Heart left ventricle (tissue), 13 donors: ENCODE results near the gene MPZL1.

Experiments
- POLR2A ChIP-seq, 2 donors: fragments of 450-650 bp; IDR thresholded peaks; one replicate each; pipeline ENCODE4 v1.6.1; 2017; ENCODE audit warnings: antibody characterized with exemption in 2 of 2, mild to moderate bottlenecking in 2 of 2, moderate library complexity in 2 of 2
- TF ChIP-seq, protein P1 (sequence below), 12 donors: fragments of 200-600 bp; sonication (generic) in 4 of 12; IDR thresholded peaks; one replicate each; pipeline versions ENCODE4 v1.5.0 to v1.8.0; 2018 to 2022; ENCODE audit warnings: antibody characterized with exemption in 12 of 12, mild to moderate bottlenecking in 5 of 12
- donor health status: ischemic (EF 13 %, LVEDD 7.1; RV severe dilation, severe dysfunction).
- donor health status: DM: no; HTN: yes; CAD: no.
- donor health status: DM: no; HTN: no; CAD: no.
- donor health status: ischemic (EF 25% LVEDD 6.9; RV normal size, moderate dysfunction).
- donor health status: ischemic (EF 25% LVEDD 5.7; RV mildly dilated, moderate dysfunction).
- donor health status: ischemic (EF 35%, LVEDD 5.7; RV mildly dilated, moderate dysfunction).
- donor health status: nonischemic (EF 11% LVEDD 7.7; RV severe dilation, severe dysfunction).
- donor health status: DM: yes; HTN: yes; CAD: no.
- donor health status: PGD.
- donor health status: ischemic (EF 29% LVEDD 5.4; RV normal size, mild dysfunction).
- donor health status: nonischemic (EF 23%, LVEDD 6.1; RV moderate dilation, normal function).

DNA sequence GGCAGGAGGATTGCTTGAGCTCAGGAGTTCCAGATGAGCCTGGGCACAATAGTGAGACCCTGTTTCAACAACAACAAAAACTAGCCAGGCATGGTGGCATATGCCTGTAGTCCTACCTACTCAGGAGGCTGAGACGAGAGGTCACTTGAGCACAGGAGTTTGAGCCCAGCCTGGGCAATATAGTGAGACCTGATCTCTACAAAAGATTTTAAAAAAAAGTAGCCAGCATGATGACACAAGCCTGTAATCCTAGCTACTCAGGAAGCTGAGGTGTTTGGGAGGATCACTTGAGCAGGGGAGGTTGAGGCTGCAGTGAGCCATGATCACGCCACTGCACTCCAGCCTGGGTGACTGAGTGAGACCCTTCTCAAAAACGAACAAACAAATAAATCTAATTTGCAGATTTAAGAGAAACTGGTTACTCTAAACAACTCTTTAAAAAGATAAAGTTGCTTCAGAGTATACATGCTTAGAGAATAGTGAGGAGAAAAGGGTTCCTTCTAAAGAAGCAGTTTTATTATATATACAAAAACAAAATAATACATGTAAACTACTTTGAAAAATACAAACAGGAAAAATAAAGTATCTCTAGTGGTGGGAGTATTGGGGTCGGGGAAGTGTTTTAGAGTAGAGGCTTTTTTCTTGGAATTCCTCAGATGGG is 103.8 kb downstream of the MPZL1 start:
- TF ChIP-seq, protein P1, sequence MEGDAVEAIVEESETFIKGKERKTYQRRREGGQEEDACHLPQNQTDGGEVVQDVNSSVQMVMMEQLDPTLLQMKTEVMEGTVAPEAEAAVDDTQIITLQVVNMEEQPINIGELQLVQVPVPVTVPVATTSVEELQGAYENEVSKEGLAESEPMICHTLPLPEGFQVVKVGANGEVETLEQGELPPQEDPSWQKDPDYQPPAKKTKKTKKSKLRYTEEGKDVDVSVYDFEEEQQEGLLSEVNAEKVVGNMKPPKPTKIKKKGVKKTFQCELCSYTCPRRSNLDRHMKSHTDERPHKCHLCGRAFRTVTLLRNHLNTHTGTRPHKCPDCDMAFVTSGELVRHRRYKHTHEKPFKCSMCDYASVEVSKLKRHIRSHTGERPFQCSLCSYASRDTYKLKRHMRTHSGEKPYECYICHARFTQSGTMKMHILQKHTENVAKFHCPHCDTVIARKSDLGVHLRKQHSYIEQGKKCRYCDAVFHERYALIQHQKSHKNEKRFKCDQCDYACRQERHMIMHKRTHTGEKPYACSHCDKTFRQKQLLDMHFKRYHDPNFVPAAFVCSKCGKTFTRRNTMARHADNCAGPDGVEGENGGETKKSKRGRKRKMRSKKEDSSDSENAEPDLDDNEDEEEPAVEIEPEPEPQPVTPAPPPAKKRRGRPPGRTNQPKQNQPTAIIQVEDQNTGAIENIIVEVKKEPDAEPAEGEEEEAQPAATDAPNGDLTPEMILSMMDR (IDR thresholded peaks at IDR 0.05): no peak
- TF ChIP-seq POLR2A (IDR thresholded peaks at IDR 0.05): no peak
